IgD-negative memory B cell (primary cell): ENCODE measurements around the gene CEP76. TPM values are rescaled to one million over a fixed set of nuclear protein-coding genes. Genes with fewer than 3 reads are reported as not detected.

Experiments used
- H3K27ac Mint-ChIP-seq, 3 donors: one replicate each; pipeline ENCODE4 v1.8.0; 2020 to 2022; ENCODE audit warnings: mild to moderate bottlenecking in 3 of 3, mixed read lengths in 3 of 3, moderate library complexity in 1 of 3
- H3K27me3 Mint-ChIP-seq: one replicate; pipeline ENCODE4 v1.8.0; 2021; ENCODE audit warnings: mixed read lengths
- H3K36me3 Mint-ChIP-seq: one replicate; pipeline ENCODE4 v1.8.0; 2020; ENCODE audit warnings: mild to moderate bottlenecking, mixed read lengths
- H3K4me1 Mint-ChIP-seq, 3 donors: one replicate each; pipeline ENCODE4 v1.8.0; 2020 to 2022; ENCODE audit warnings: mixed read lengths in 3 of 3, mild to moderate bottlenecking in 1 of 3
- H3K4me3 Mint-ChIP-seq, 4 donors: one replicate each; pipeline ENCODE4 v1.8.0; 2020 to 2022; ENCODE audit warnings: mild to moderate bottlenecking in 4 of 4, mixed read lengths in 4 of 4, moderate library complexity in 3 of 4
- H3K9me3 Mint-ChIP-seq, 3 donors: one replicate each; pipeline ENCODE4 v1.8.0; 2020 to 2021; ENCODE audit warnings: mixed read lengths in 3 of 3, mild to moderate bottlenecking in 1 of 3
- polyA plus RNA-seq: library from polyadenylated mRNA; unstranded; fragments of 300-500 nt; fragmentation: Illumina TruSeq; gene quantifications from one replicate; pipeline ENCODE4 v1.2.3, GENCODE V29; 2021

CEP76 gene, protein sequence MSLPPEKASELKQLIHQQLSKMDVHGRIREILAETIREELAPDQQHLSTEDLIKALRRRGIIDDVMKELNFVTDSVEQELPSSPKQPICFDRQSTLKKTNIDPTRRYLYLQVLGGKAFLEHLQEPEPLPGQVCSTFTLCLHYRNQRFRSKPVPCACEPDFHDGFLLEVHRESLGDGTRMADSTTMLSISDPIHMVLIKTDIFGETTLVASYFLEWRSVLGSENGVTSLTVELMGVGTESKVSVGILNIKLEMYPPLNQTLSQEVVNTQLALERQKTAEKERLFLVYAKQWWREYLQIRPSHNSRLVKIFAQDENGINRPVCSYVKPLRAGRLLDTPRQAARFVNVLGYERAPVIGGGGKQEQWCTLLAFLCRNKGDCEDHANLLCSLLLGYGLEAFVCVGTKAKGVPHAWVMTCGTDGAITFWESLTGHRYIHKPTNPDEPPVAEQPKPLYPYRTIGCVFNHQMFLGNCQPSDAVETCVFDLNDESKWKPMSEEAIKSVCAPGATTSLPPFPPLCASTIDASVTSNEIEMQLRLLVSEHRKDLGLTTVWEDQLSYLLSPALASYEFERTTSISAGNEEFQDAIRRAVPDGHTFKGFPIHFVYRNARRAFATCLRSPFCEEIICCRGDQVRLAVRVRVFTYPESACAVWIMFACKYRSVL
- 8.5 TPM for polyA plus RNA-seq

DNA sequence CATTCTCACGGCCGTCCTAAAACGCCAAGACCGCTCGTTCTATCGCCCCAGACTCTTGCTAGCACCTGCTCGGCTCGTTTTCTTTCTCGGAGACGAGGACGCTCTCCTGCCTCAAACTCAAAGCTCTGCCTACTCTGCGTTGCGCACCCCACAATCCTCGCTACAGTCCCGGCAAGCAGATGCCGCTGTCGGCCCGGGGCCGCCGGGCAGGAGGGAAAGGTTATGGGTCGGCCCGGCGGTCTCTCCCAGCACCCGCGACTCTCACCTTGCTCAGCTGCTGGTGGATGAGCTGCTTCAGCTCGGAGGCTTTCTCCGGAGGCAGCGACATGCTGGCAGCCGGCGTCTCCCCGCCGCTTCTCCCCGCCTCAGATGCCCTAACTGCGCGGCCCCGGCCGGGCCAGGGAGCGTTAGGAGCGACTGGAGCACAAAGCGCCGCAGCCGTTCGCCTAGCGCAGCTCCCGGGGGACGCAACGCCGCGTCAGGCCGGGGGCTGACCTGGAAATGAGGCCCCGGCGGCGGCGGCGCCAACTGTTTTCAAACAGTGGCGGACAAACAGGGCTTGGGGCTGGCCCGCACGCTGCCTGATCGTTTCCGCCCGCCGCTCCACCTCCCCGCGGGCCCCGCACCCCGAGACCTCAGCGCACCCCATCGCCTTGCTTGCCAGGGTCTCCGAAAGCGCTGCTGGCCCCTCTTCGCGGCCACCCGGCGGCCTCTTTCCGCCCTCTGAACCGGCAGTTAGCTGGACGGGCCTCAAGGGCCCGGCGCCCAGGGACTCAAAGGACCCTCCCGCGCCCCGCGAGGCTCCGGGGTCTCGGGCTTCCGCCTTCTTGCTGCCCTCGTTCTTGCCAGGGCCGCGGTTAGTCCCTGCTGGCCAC is at the start of gene CEP76, which contains the start of gene PSMG2:
TSS of gene CEP76 (minus strand) at position 503 of the 875 bp plus-strand sequence. CDS start at position 328, 175 bp downstream.
TSS of gene PSMG2 (plus strand) at position 822 of the 875 bp plus-strand sequence. CDS start 66 bp downstream, outside the sequence.
- Mint-ChIP-seq H3K9me3 (no peaks in the 10 kb centered on the region), H3K27me3 (no peaks in the 10 kb centered on the region), H3K36me3 (no peaks in the 10 kb centered on the region), H3K4me3 (peak within 1 kb of the TSS; percentile 96 to 100 (median 99)), H3K27ac (peak within 1 kb of the TSS; percentile 100), H3K4me1 (peaks cover 32 to 51% (median 34%) of the 10 kb centered on the region in 3 donors)

DNA sequence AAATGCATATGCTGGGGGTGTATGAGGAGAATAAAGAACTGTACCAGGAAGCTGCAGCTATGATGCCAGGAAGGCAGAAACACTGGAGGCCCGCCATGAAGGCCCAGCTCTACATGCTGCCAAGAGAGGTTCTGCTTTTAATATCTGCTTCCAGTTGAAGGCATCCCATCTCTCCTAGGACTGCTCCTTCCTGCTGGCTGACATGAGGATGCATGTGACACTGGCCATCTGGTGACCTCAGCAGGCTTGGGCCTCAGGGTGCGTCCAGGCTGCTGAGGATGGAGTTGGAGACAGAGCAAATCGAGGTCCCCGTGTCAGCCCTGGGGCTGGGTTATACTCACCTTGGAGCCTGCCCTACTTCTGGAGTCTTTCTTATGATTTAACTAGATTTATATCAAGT is 49.4 kb upstream of the CEP76 start:
- peaks cover 2% of the 10 kb centered on the region for H3K36me3 Mint-ChIP-seq
- no peak overlapping the region for H3K4me3 Mint-ChIP-seq
- H3K27ac Mint-ChIP-seq, result no peak overlapping the region
- no peaks in the 10 kb centered on the region for H3K9me3 Mint-ChIP-seq
- H3K4me1 Mint-ChIP-seq, result peaks cover 10 to 17% (median 15%) of the 10 kb centered on the region in 3 donors
- H3K27me3 Mint-ChIP-seq, result peaks cover 29% of the 10 kb centered on the region

DNA sequence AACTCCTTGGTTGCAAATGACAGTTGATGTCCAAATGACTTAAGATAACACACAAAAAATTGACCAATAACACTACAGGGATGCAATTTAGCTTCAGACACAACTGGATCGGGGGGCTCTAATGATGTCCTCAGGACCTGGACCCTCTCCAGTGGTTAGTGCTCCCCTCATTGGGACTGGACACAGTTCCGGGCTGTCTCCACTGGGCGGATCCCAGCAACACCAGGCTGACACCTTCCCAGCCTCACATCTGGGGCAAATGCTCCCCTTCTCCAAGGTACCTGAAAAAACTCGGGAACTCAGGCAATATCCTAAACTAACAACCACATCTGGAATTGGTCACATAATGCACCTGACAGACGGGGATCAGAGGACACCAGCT is 49.0 kb upstream of the CEP76 start:
- Mint-ChIP-seq H3K4me3 (no peak overlapping the region), H3K27ac (no peak overlapping the region), H3K27me3 (peaks cover 28% of the 10 kb centered on the region), H3K9me3 (no peaks in the 10 kb centered on the region), H3K36me3 (peaks cover 2% of the 10 kb centered on the region), H3K4me1 (peaks cover 10 to 15% (median 15%) of the 10 kb centered on the region in 3 donors)

DNA sequence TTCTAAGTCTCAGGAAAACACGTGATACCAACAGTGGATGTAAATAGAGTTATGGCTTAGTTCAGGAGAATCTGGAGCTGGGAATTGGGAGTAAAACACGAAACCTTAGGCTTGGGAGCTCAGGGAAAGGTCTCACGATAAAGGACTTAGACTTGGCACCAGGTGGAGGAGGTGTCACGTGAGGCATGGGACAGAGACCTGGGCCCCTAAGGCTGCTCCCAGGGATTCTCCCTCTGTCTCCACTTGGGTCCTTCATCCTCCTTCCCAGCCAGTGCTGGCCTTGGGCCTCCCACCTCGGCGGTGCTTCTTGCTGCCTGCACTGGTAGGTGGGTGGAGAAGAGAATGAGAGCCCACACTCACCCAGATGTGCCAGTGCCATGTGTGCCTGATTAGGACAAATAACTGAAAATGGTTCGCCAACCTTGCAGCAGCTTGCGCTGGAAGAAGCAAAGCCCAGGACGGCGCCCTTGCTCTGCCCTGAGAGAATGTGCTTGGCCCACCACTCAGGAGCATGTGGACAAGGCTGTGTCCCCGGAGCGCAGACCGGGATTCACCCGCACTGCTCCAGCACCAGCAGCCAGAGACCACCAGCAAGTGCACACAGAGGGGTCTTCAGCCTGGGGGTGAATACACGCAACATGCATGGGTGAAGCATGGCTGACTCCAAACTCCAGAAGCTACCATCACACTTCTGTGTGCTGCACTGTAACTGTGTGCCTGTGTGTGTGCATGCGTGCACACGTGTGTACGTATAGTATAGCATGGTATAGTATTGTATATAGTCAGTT is 48.4 kb upstream of the CEP76 start:
- Mint-ChIP-seq H3K9me3 (no peaks in the 10 kb centered on the region), H3K27ac (peak overlapping the region in 1 of 3 donors; percentile 62), H3K36me3 (peaks cover 2% of the 10 kb centered on the region), H3K4me1 (peaks cover 10 to 15% (median 15%) of the 10 kb centered on the region in 3 donors), H3K27me3 (peaks cover 27% of the 10 kb centered on the region), H3K4me3 (peak overlapping the region in 1 of 4 donors; percentile 90)

DNA sequence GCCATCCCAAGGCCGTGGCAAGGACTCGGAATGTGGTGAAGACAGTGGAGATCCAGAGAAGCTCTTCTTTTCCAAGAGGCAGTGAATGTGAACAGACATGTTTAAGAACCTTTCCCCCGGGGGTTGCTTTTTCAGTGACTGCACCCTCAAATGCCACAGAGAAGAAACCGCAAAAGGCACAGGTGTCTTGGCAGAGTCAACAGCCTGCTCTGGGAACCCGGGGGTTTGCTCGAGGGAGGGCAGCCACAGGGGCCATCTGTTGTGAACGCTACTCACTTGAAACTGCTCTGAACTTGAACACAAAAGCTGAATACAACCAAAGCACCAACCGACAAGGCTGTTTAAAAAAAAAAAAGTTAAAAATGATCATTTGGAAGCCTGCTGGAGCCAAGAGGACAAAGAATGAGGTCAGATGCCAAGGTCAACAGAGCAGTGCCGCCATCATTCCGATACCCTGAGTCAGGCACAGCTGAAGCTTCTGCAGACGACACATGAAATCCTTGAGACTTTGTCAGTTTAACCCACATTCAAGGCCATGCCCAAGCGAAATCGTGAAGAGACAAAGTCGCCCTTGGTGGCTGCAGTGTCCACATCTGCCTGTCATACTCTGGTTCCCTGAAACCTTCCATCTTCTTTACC is 47.7 kb upstream of the CEP76 start:
- no peaks in the 10 kb centered on the region for H3K36me3 Mint-ChIP-seq
- H3K4me1 Mint-ChIP-seq, result peaks cover 10 to 15% (median 15%) of the 10 kb centered on the region in 3 donors
- no peaks in the 10 kb centered on the region for H3K9me3 Mint-ChIP-seq
- H3K27ac Mint-ChIP-seq, result peak overlapping the region in 1 of 3 donors; percentile 62
- H3K4me3 Mint-ChIP-seq, result peak overlapping the region in 3 of 4 donors; percentile 44 to 90 (median 81)
- peaks cover 27% of the 10 kb centered on the region for H3K27me3 Mint-ChIP-seq

DNA sequence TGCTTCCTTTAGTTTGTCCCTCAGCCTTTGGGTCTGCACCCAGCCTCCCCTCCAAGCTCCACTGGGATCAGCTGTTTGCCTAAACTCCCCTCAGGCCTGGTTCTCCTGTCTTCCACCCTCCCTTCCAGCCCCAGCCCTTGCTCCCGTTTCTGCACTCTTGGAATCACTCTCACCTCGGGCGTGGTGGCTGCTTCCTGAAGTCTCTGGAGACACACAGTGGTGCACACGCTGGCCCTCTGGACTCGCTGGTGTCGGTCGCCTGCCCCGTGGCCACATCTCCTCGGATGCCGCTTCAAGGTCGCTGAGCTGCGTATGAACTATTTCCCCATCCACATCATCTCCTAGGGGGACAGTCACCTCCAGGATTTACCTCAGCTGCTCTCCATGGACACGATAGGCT is 46.6 kb upstream of the CEP76 start:
- Mint-ChIP-seq H3K4me3 (peak overlapping the region in 1 of 4 donors; percentile 45), H3K4me1 (peaks cover 11 to 16% (median 15%) of the 10 kb centered on the region in 3 donors), H3K9me3 (no peaks in the 10 kb centered on the region), H3K36me3 (no peaks in the 10 kb centered on the region), H3K27me3 (peaks cover 30% of the 10 kb centered on the region), H3K27ac (no peak overlapping the region)

DNA sequence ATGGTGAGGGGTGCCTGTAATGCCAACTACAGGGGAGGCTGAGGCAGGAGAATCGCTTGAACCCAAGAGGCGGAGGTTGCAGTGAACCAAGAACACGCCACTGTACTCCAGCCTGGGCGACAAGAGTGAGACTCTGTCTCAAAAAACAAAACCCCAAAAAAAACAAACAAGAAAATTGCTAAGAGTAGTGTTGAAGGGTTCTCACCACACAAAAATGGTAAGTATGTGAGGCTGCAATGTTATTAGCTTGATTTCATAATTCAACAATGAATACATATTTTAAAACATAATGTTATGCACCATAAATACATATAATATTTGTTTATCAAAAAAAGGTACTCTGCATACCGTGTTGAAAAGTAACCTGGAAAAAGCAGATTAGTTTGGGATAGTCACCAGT is 46.1 kb upstream of the CEP76 start:
- Mint-ChIP-seq H3K36me3 (no peaks in the 10 kb centered on the region), H3K4me1 (peaks cover 13 to 17% (median 15%) of the 10 kb centered on the region in 3 donors), H3K9me3 (no peaks in the 10 kb centered on the region), H3K27me3 (peaks cover 30% of the 10 kb centered on the region), H3K4me3 (no peak overlapping the region), H3K27ac (no peak overlapping the region)

DNA sequence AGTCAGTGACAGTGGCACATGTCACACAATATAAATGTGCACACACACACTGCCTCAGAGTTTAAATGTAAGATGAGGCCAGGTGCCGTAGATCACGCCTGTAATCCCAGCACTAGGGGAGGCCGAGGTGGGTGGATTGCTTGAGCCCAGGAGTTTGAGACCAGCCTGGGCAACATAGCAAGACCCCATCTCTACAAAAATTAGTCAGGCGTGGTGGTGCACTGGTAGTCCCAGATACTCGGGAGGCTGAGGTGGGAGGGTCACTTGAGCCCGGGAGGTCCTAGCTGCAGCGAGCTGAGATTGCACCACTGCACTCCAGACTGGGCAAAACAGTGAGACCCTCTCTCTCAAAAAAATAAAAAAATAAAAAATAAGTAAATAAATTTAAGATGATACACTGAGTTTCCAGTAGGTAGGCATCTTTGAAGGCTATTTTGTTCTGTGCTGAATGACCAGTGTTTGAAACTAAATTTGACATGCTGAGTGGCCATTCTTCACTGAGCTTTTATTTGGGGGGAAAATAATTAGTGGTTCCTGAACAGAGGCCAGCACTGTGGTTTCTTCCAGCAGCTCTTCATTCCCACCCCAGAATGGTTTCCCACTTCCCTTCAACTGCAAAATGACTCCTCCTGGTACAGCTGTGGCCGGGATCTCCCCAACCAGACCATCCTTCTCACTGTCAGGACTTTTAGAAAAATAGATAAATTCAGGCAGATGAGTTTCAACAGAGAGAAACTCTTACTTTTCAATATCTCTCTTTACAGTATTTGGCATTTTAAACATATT is 45.2 kb upstream of the CEP76 start:
- Mint-ChIP-seq H3K4me3 (no peak overlapping the region), H3K9me3 (no peaks in the 10 kb centered on the region), H3K4me1 (peaks cover 13 to 17% (median 15%) of the 10 kb centered on the region in 3 donors), H3K27ac (no peak overlapping the region), H3K27me3 (peaks cover 28% of the 10 kb centered on the region), H3K36me3 (no peaks in the 10 kb centered on the region)

DNA sequence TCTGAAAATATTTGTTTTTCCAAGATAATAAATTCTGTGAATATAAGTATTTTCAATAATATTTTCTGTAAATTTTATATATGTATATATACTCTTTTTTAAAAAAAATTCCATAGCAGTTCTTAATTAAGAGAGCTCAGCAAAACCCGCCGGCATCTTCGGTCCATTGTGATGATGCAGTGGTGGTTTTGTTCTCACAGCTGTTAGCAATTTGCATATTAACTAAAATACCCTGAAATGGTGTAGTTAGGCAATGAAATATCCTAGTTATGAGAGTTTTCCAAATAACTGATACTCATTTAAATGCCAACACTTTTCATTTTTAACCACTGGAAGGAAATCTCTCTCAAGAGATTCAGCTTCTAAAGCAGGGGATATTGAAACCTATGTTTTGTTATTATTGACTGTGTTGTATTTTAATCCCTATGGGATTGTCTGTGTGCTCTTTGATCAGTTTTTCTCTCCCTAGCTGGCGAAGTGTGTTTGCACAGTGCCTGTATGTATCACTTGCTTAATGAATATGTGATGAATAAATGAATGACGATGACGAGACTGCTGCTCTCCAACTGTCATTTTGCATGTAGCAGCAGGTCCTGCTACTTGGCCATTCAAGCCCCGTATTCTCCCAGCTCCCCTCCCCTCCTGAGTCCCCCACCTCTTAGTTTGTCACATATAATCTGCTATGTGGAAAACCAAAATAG is 42.7 kb upstream of the CEP76 start:
- no peak overlapping the region for H3K4me3 Mint-ChIP-seq
- H3K36me3 Mint-ChIP-seq, result no peaks in the 10 kb centered on the region
- no peak overlapping the region for H3K27ac Mint-ChIP-seq
- H3K27me3 Mint-ChIP-seq, result peaks cover 19% of the 10 kb centered on the region
- H3K9me3 Mint-ChIP-seq, result no peaks in the 10 kb centered on the region
- H3K4me1 Mint-ChIP-seq, result peaks cover 9 to 14% (median 12%) of the 10 kb centered on the region in 3 donors

DNA sequence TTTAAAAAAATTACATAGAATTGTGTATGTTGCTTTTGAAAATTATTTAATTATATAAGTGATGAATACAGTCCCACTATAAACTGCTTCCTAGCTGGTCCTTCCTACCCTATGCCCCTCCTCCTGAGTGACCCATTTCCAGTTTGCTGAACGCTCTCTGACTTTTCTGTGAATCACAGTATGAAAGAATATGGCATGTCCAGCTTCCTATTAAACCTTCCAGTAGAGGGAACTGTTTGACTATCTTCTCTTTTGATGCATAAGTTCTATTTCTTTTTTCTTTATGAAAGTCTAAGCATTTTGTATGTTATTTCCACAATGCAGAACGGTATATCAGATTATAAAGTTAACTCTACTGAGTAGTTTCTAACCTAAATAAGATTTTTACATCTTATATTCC is 41.6 kb upstream of the CEP76 start:
- no peak overlapping the region for H3K4me3 Mint-ChIP-seq
- no peak overlapping the region for H3K27ac Mint-ChIP-seq
- peaks cover under 1 to 5% (median 4%) of the 10 kb centered on the region in 3 donors for H3K4me1 Mint-ChIP-seq
- H3K27me3 Mint-ChIP-seq, result peaks cover 9% of the 10 kb centered on the region
- no peaks in the 10 kb centered on the region for H3K36me3 Mint-ChIP-seq
- H3K9me3 Mint-ChIP-seq, result no peaks in the 10 kb centered on the region

DNA sequence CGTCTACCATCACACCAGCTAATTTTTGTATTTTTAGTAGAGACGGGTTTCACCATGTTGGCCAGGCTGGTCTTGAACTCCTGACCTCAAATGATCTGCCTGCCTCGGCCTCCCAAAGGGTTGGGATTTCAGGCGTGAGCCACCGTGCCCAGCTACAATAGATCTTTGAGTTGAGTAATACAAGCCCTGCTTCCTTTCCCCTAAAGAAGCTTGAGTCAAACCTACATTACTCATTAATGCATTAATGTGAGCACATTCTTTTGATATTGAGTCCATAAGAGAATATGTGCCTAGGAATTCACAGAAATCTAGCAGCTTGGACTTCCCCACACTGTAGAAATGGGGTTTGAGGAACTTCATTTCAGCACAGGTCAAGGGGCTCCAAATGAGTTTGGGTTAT is 39.9 kb upstream of the CEP76 start:
- H3K36me3 Mint-ChIP-seq, result no peaks in the 10 kb centered on the region
- H3K4me3 Mint-ChIP-seq, result no peak overlapping the region
- H3K27ac Mint-ChIP-seq, result no peak overlapping the region
- H3K9me3 Mint-ChIP-seq, result no peaks in the 10 kb centered on the region
- peaks cover 0 to 2% (median 2%) of the 10 kb centered on the region in 3 donors for H3K4me1 Mint-ChIP-seq
- peaks cover 2% of the 10 kb centered on the region for H3K27me3 Mint-ChIP-seq

DNA sequence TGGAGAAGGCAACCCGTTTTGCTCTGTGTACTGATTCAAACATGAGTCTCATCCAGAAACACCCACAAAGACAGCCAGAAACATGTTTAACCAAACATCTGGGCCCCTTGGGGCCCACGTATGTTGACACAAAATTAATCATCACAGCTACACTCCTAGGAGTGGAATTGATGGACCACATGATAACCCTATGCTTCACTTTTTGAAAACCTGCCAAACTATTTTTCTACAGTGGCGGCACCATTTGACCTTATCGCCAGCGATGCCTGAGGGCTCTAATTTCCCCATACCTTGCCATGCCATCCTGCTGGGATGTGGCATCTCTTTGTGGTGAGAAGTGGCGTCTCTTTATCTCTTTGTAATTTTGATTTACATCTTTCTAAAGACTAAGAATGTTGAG is 38.8 kb upstream of the CEP76 start:
- Mint-ChIP-seq H3K4me3 (no peak overlapping the region), H3K27me3 (peaks cover 2% of the 10 kb centered on the region), H3K27ac (no peak overlapping the region), H3K4me1 (peaks cover 0 to 2% (median 2%) of the 10 kb centered on the region in 3 donors), H3K9me3 (no peaks in the 10 kb centered on the region), H3K36me3 (no peaks in the 10 kb centered on the region)
